Brain pericyte (primary cell): Measurements from ENCODE around the gene RAPGEF5.

ENCODE experiments used
- DNase-seq: peaks from one replicate; pipeline ENCODE4 v3.0.0-alpha.2; 2012; ENCODE audit warnings: low read depth, low spot score

Gene RAPGEF5

GRCh38 chr7:22350466-22351328, 6.3 kb downstream of the RAPGEF5 start:
- DNase-seq: no peak

DNA sequence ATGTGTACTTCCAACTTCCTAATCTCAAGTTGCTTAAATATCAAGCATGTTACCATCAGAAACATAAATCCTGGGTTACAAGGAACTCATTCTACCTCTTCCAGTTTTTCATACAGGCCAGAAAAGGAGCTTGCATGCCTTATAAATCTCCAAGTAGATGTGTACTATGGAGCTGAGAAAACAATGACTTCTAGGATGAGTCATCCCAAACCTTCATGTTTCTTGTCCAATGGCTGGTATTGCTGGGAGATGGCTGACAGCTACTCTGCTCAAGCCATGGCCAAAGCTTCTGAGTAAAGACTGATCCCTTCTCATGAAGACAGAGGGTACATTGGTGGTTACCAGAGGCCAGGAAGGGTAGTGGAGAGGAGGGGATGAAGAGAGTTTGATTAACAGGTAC, 8.6 kb downstream of the RAPGEF5 start:
- DNase-seq: no peak

DNA sequence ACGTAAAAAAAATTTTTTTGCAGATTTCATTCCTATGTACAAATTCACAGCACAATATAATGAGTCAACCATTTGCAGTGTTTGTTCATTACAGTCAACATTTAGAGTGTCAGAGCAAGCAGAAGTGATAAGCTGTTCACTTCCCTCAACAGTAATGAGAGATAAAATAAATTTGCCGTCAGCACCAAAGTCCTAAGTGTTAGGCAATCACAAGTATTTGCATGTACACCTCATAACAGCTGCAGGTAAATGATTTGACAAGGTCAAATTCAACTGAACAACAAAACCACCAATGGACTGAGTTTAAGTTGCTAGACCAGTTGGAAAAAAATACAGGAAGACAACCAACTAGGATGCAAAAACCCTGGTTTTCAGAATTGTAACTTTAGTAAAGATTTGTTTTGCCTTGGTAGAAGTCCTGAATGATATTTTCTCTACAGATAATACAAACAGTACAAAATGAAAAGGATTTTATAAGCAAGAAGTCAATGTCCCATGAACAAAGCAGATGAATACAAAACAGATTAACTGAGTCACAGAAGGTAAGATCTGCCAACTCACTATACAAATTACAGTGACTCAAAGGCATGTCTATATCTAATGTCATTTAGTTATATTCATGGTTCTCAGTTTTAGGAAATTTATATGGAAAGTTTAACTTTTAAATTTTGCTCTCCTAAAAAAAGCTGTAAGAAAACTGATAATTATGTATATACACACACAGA, 10.4 kb downstream of the RAPGEF5 start:
- no peak for DNase-seq

GRCh38 chr7:22344655-22345054, 12.3 kb downstream of the RAPGEF5 start:
- DNase-seq: no peak

- no peak for DNase-seq
Measured at GRCh38 chr7:22343612-22344011, 13.3 kb downstream of the RAPGEF5 start.

GRCh38 chr7:22343071-22343470, 13.9 kb downstream of the RAPGEF5 start:
- DNase-seq: no peak

DNA sequence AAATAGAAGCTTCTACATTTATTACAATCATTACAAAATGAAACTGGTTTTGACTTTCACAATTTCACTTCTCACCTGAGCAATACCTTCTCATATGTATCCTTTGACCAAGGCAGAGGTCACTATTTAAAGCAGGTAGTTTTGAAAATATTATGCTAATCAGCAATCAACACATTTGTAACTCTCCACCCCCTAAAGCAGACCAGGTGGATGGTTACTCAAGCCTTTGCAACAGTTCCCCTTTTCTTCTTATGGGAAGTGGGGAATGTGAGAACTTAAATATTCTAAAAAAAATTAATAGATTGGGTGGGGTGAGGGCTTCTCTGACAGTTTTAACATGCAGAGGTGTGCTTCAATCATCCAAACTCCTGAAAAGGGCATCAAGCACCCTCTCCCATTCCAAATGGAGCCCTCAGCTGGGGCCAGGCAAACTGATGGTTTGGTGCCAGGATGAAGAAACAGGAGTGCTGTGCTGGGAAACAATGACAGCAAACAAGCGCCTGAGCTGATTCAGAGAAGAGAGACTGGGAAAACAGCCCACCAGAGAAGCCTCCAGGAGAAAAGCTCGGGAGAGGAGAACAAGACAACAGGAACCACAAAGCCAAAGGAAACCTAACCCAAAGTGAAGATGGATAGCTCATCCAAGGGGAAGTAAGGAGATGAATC, 17.1 kb downstream of the RAPGEF5 start:
- DNase-seq: no peak

DNA sequence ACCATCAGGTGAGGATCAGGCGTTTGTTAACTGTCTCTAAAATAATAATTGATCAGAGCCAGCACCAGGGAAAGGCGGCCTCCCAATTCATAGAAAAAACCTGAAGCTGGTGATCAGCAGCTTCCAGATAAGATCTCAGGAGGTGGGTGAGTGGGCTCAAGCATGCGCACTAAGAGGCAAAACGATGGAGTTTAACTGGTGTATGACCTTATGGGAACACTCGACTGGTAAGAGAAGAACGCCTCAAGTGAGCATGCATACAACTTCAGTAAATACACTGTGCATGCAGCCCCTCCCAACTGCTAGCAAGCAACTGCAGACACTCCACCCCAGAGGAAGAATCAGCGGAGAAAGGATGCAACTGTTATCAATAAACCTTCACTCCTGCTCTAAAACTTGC, 18.1 kb downstream of the RAPGEF5 start:
- DNase-seq: no peak

GRCh38 chr7:22338411-22338810, 18.5 kb downstream of the RAPGEF5 start:
- no peak for DNase-seq

- no peak for DNase-seq
Measured at GRCh38 chr7:22333680-22334141, 23.2 kb downstream of the RAPGEF5 start.

GRCh38 chr7:22332461-22332870, 24.5 kb downstream of the RAPGEF5 start:
- no peak for DNase-seq

DNA sequence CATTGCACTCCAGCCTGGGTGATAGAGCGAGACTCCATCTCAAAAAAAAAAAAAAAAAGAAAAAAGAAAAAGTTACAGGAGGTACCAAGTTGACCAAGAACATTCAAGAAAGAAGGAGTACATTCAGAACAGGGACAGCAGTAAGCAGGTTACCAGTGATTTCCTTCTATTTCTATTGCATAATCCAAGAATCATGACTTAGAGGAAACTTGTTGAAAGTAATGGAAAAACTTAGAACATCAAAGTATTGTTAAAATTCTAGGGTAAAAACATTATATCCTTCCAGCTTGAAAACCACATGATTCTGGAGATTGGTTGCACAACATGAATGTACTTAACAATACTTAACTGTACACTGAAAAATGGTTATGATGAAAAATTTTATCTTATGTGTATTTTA, 25.2 kb downstream of the RAPGEF5 start:
- DNase-seq: no peak

DNA sequence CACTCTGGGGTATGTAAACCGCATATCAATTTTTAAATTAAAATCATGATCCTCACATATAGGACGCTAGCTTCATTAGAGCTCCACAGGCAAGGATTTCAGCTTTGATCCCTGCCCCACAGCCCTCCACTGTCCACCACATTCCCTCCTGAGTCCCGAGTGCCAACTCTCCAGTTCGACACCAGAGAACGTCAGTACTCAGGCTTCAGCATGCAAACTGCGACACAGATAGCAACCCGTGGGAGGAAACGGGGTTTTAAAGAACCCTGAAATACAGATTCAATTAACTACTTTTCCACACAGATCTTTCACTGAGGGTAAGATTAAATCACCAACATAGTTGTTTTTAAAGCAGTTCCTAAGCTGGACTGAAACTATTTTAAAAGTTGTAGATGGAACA, 26.1 kb downstream of the RAPGEF5 start:
- no peak for DNase-seq

GRCh38 chr7:22329816-22330524, 27.0 kb downstream of the RAPGEF5 start:
- no peak for DNase-seq

- DNase-seq: no peak
Measured at GRCh38 chr7:22326181-22326580, 30.8 kb downstream of the RAPGEF5 start.

GRCh38 chr7:22325671-22326070, 31.3 kb downstream of the RAPGEF5 start:
- no peak for DNase-seq

DNA sequence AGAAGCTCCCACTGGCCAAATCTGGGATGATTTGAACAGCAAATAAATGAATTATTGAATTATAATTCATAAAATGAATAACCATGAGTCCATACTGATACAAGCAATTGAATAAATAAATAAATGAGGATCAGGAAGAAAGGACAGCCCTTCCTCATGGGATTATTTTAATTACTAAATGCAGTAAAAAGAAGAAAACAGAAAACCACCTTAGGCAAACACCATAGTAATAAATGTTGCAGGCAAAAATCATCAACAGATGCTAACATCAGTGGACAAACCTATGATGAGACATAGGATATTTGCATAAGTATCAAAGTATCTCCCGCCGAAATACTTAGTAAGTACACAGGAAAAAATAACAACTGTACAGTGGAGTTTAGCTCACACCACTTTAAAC, 33.2 kb downstream of the RAPGEF5 start:
- no peak for DNase-seq

- DNase-seq: no peak
Measured at GRCh38 chr7:22320416-22320815, 36.5 kb downstream of the RAPGEF5 start.

GRCh38 chr7:22319424-22320403, 37.2 kb downstream of the RAPGEF5 start:
- no peak for DNase-seq

GRCh38 chr7:22318376-22318775, 38.6 kb downstream of the RAPGEF5 start:
- no peak for DNase-seq

GRCh38 chr7:22317632-22318031, 39.3 kb downstream of the RAPGEF5 start:
- DNase-seq: no peak
